SIG-M5 (cell line): ENCODE measurements around the gene CASQ1.

ENCODE experiments used
- DNase-seq: peaks from one replicate; lab custom pipeline; 2025; lab: John Stamatoyannopoulos, UW

Gene CASQ1

GRCh38 chr1:160227034-160227433, 36.7 kb downstream of the CASQ1 start:
- DNase-seq = no peak

- DNase-seq = no peak
Measured at GRCh38 chr1:160227561-160227960, 37.2 kb downstream of the CASQ1 start.

GRCh38 chr1:160228431-160228830, 38.1 kb downstream of the CASQ1 start:
- DNase-seq = no peak

- no peak for DNase-seq
Measured at GRCh38 chr1:160232911-160233310, 42.5 kb downstream of the CASQ1 start.

GRCh38 chr1:160236806-160237205, 46.4 kb downstream of the CASQ1 start:
- DNase-seq = no peak

- no peak for DNase-seq
Measured at GRCh38 chr1:160237558-160237957, 47.2 kb downstream of the CASQ1 start.

- DNase-seq = no peak
Measured at GRCh38 chr1:160238408-160238807, 48.0 kb downstream of the CASQ1 start.

- no peak for DNase-seq
Measured at GRCh38 chr1:160239582-160240299, 49.4 kb downstream of the CASQ1 start.

- DNase-seq = no peak
Measured at GRCh38 chr1:160243767-160244166, 53.4 kb downstream of the CASQ1 start.

GRCh38 chr1:160244209-160244608, 53.8 kb downstream of the CASQ1 start:
- no peak for DNase-seq

GRCh38 chr1:160245434-160245833, 55.1 kb downstream of the CASQ1 start:
- no peak for DNase-seq

GRCh38 chr1:160247053-160247452, 56.7 kb downstream of the CASQ1 start:
- no peak for DNase-seq

GRCh38 chr1:160251011-160251410, 60.6 kb downstream of the CASQ1 start:
- no peak for DNase-seq
